GM23338 (cell line): ENCODE data around the gene GEMIN2. TPM values are rescaled to one million over a fixed set of nuclear protein-coding genes. Genes with fewer than 3 reads are reported as not detected.

ENCODE experiments used
- ATAC-seq: fragments of 200-7000 bp; cut with Tn5 transposase; 3 replicates; pipeline ENCODE4 v1.9.1; 2020
- DNase-seq: peaks from one replicate; pipeline ENCODE4 v3.0.0-alpha.2; 2015; ENCODE audit warnings: low spot score
- H2AFZ ChIP-seq: fragments of 200-600 bp; sonication (generic); 2 replicates; pipeline ENCODE4 v1.8.0; 2016; ENCODE audit warnings: antibody characterized with exemption, mild to moderate bottlenecking, moderate library complexity
- H3F3A ChIP-seq: fragments of 200-600 bp; sonication (generic); replicated peaks from 2 replicates; pipeline ENCODE4 v1.8.0; 2017; ENCODE audit warnings: antibody characterized with exemption, mixed run types, low read depth
- H3K27ac ChIP-seq: fragments of 200-600 bp; sonication (generic); 2 replicates; pipeline ENCODE4 v1.6.1; 2016; ENCODE audit warnings: low read depth
- H3K27me3 ChIP-seq: fragments of 200-600 bp; sonication (generic); 2 replicates; pipeline ENCODE4 v1.8.0; 2016; ENCODE audit warnings: mild to moderate bottlenecking, mixed run types, moderate library complexity; ENCODE audit not compliant: insufficient read depth
- H3K36me3 ChIP-seq: fragments of 200-600 bp; sonication (generic); 2 replicates; pipeline ENCODE4 v1.8.0; 2016; ENCODE audit warnings: mild to moderate bottlenecking; ENCODE audit not compliant: insufficient read depth
- H3K4me1 ChIP-seq: fragments of 200-600 bp; sonication (generic); 2 replicates; pipeline ENCODE4 v1.8.0; 2016; ENCODE audit warnings: mild to moderate bottlenecking, moderate library complexity; ENCODE audit not compliant: insufficient read depth
- H3K4me2 ChIP-seq: fragments of 200-600 bp; sonication (generic); 2 replicates; pipeline ENCODE4 v1.7.1; 2017; ENCODE audit warnings: mixed run types
- H3K4me3 ChIP-seq: fragments of 200-600 bp; sonication (generic); 2 replicates; pipeline ENCODE4 v1.6.1; 2016; ENCODE audit warnings: mixed run types
- H3K79me2 ChIP-seq: fragments of 200-600 bp; sonication (generic); replicated peaks from 2 replicates; pipeline ENCODE4 v1.8.0; 2017; ENCODE audit warnings: mild to moderate bottlenecking; ENCODE audit not compliant: insufficient read depth
- H3K9me2 ChIP-seq: fragments of 200-600 bp; sonication (generic); 2 replicates; pipeline ENCODE4 v1.8.0; 2017; ENCODE audit not compliant: insufficient read depth
- H4K20me1 ChIP-seq: fragments of 200-600 bp; sonication (generic); replicated peaks from 2 replicates; pipeline ENCODE4 v1.8.0; 2017; ENCODE audit warnings: mild to moderate bottlenecking; ENCODE audit not compliant: insufficient read depth
- H3K27ac Mint-ChIP-seq: 2 replicates; pipeline ENCODE4 v1.8.0; 2020; ENCODE audit warnings: inconsistent platforms, mild to moderate bottlenecking, moderate library complexity, mixed read lengths
- H3K27me3 Mint-ChIP-seq: 3 replicates; pipeline ENCODE4 v1.8.0; 2022; ENCODE audit warnings: low read depth, mild to moderate bottlenecking, moderate library complexity, mixed read lengths, inconsistent platforms; ENCODE audit not compliant: insufficient read depth, poor library complexity
- H3K36me3 Mint-ChIP-seq: 3 replicates; pipeline ENCODE4 v1.8.0; 2021; ENCODE audit warnings: low read depth, mild to moderate bottlenecking, inconsistent platforms, moderate library complexity, mixed read lengths
- H3K4me1 Mint-ChIP-seq: 3 replicates; pipeline ENCODE4 v1.8.0; 2020; ENCODE audit warnings: mild to moderate bottlenecking, inconsistent platforms, mixed read lengths
- H3K4me3 Mint-ChIP-seq: 3 replicates; pipeline ENCODE4 v1.8.0; 2021; ENCODE audit warnings: moderate library complexity, mild to moderate bottlenecking, inconsistent platforms, mixed read lengths
- H3K9me3 Mint-ChIP-seq: 3 replicates; pipeline ENCODE4 v1.8.0; 2020; ENCODE audit warnings: moderate library complexity, mild to moderate bottlenecking, inconsistent platforms, mixed read lengths
- CREB1 ChIP-seq: fragments of 250-450 bp; sonication (Bioruptor Pico); IDR thresholded peaks from 2 replicates; pipeline ENCODE4 v1.5.0; 2020; ENCODE audit warnings: low read depth, mild to moderate bottlenecking, moderate library complexity
- EZH2 ChIP-seq: fragments of 200-600 bp; sonication (generic); IDR thresholded peaks from one replicate; pipeline ENCODE4 v1.8.0; 2017; ENCODE audit warnings: antibody characterized with exemption, mild to moderate bottlenecking, low read depth; ENCODE audit not compliant: unreplicated experiment
- EZH2phosphoT487 ChIP-seq: fragments of 200-600 bp; sonication (generic); IDR thresholded peaks from one replicate; pipeline ENCODE4 v1.8.1; 2018; ENCODE audit warnings: antibody characterized with exemption; ENCODE audit not compliant: unreplicated experiment
- JUNB ChIP-seq: IDR thresholded peaks from one replicate; pipeline ENCODE4 v1.6.1; 2016; ENCODE audit warnings: antibody characterized with exemption; ENCODE audit not compliant: unreplicated experiment
- NANOG ChIP-seq: IDR thresholded peaks from 2 replicates; pipeline ENCODE4 v1.6.1; 2016; ENCODE audit warnings: antibody characterized with exemption, borderline replicate concordance
- POLR2AphosphoS5 ChIP-seq: IDR thresholded peaks from 2 replicates; pipeline ENCODE4 v1.6.1; 2016; ENCODE audit warnings: antibody characterized with exemption, low read depth
- REST ChIP-seq: IDR thresholded peaks from one replicate; pipeline ENCODE4 v1.6.1; 2018; ENCODE audit warnings: antibody characterized with exemption; ENCODE audit not compliant: unreplicated experiment
- STAT1 ChIP-seq: IDR thresholded peaks from one replicate; pipeline ENCODE4 v1.6.1; 2016; ENCODE audit warnings: antibody characterized with exemption; ENCODE audit not compliant: unreplicated experiment
- polyA plus RNA-seq: library from polyadenylated mRNA; unstranded; fragments of >200 nt; fragmentation: Nextera tagmentation; extraction: Ambion mirVana; gene quantifications from 2 replicates; pipeline ENCODE4 v1.2.1, GENCODE V29; 2016
- total RNA-seq: library from RNA; depleted of rRNA; stranded (reverse); fragments of >200 nt; shearing (Covaris generic); gene quantifications from 2 replicates; pipeline ENCODE4 v1.2.3, GENCODE V29; 2014
- TF ChIP-seq, protein P1 (sequence below): IDR thresholded peaks from 2 replicates; pipeline ENCODE4 v1.6.1; 2016; ENCODE audit warnings: antibody characterized with exemption
- TF ChIP-seq, protein P2 (sequence below), 2 experiments: fragments of 200-600 bp in 1 of 2; sonication (generic) in 1 of 2; conservative IDR thresholded peaks; 2 replicates each; pipeline versions ENCODE4 v1.5.1 to v1.6.1; 2016 to 2017; ENCODE audit warnings: antibody characterized with exemption in 2 of 2, low read depth in 2 of 2, mild to moderate bottlenecking in 2 of 2, moderate library complexity in 1 of 2

Gene GEMIN2
- total and polyA plus RNA-seq, 2 experiments from 2014 or later, result 37.0 to 61.6 TPM

DNA sequence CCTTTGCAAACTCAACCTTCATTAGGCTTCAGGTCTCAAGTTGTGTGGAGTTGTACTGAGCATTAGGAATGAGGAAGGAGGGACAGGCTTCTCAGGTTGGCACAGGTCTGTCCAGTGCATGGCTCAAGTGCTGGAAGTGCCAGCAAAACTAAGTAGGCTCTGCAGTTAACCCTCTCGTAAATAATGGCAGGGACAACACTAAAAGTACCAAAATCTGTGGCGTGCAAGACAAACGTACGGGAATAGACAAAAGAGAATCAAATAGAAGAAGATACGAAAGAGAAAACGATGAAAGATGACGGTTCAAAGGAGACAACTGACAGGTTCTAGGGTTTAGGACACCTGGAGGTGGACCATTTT, 55.4 kb downstream of the GEMIN2 start (continued):
- no peak for TF ChIP-seq NANOG
- TF ChIP-seq EZH2, result no peak
- TF ChIP-seq, protein P1, sequence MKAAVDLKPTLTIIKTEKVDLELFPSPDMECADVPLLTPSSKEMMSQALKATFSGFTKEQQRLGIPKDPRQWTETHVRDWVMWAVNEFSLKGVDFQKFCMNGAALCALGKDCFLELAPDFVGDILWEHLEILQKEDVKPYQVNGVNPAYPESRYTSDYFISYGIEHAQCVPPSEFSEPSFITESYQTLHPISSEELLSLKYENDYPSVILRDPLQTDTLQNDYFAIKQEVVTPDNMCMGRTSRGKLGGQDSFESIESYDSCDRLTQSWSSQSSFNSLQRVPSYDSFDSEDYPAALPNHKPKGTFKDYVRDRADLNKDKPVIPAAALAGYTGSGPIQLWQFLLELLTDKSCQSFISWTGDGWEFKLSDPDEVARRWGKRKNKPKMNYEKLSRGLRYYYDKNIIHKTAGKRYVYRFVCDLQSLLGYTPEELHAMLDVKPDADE, result no peak
- TF ChIP-seq POLR2AphosphoS5, result no peak
- TF ChIP-seq, protein P2, sequence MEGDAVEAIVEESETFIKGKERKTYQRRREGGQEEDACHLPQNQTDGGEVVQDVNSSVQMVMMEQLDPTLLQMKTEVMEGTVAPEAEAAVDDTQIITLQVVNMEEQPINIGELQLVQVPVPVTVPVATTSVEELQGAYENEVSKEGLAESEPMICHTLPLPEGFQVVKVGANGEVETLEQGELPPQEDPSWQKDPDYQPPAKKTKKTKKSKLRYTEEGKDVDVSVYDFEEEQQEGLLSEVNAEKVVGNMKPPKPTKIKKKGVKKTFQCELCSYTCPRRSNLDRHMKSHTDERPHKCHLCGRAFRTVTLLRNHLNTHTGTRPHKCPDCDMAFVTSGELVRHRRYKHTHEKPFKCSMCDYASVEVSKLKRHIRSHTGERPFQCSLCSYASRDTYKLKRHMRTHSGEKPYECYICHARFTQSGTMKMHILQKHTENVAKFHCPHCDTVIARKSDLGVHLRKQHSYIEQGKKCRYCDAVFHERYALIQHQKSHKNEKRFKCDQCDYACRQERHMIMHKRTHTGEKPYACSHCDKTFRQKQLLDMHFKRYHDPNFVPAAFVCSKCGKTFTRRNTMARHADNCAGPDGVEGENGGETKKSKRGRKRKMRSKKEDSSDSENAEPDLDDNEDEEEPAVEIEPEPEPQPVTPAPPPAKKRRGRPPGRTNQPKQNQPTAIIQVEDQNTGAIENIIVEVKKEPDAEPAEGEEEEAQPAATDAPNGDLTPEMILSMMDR (conservative IDR thresholded peaks at IDR 0.05; ENCODE audit: low read depth in 2 of 2), result no peak
- TF ChIP-seq CREB1, result no peak
- no peak for TF ChIP-seq EZH2phosphoT487

DNA sequence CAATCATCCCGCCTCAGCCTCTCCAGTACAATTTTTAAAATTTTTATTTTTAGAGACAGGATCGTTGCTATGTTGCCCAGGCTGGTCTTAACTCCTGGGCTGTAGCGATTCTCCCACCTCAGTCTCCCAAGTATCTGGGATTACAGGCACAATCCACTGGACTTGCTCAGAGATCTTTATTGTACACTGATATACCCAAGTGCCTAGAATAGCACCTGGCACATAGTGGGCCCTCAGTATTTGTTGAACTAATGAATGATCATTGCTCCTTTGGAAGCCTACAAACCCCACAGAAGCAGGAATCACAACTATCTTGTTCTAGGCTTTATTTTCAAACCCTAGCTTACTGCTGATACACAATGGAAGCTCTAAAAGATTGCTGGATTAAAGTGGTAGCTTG, 59.1 kb downstream of the GEMIN2 start:
- Histone ChIP-seq H3K36me3 (peaks cover 24% of the 10 kb centered on the region), H3K27ac (no peak overlapping the region), H3K27me3 (no peaks in the 10 kb centered on the region), H4K20me1 (peaks cover 12% of the 10 kb centered on the region; the same call in 1 of the 2 replicates), H3K79me2 (peaks cover 45% of the 10 kb centered on the region), H3K4me2 (no peak overlapping the region), H3K4me3 (no peak overlapping the region), H2AFZ (no peak overlapping the region), H3F3A (peaks cover 28% of the 10 kb centered on the region), H3K4me1 (peaks cover 22% of the 10 kb centered on the region), H3K9me2 (no peaks in the 10 kb centered on the region)
- Mint-ChIP-seq H3K36me3 (no peaks in the 10 kb centered on the region; the same call in 1 of the 3 replicates), H3K9me3 (no peaks in the 10 kb centered on the region; the same call in 2 of the 3 replicates), H3K4me1 (peaks cover 32% of the 10 kb centered on the region), H3K4me3 (no peak overlapping the region; the same call in 2 of the 3 replicates), H3K27me3 (peaks cover 17% of the 10 kb centered on the region), H3K27ac (peak overlapping the region; percentile 37; the same call in 1 of the 2 replicates)
- TF ChIP-seq CREB1, result no peak
- no peak for TF ChIP-seq REST
- TF ChIP-seq EZH2phosphoT487, result no peak
- TF ChIP-seq JUNB, result no peak
- TF ChIP-seq STAT1, result no peak
- no peak for DNase-seq
- no peak for ATAC-seq
